ENCODE data around the gene ITPR1. TPM values are rescaled to one million over a fixed set of nuclear protein-coding genes. Genes with fewer than 3 reads are reported as not detected.
A peak's percentile ranks its signal among the peaks of the same experiment; 100 is the strongest.

The ITPR1 gene
- total RNA-seq, 2 donors from 2014 or later, result 36.8 to 43.8 TPM

DNA sequence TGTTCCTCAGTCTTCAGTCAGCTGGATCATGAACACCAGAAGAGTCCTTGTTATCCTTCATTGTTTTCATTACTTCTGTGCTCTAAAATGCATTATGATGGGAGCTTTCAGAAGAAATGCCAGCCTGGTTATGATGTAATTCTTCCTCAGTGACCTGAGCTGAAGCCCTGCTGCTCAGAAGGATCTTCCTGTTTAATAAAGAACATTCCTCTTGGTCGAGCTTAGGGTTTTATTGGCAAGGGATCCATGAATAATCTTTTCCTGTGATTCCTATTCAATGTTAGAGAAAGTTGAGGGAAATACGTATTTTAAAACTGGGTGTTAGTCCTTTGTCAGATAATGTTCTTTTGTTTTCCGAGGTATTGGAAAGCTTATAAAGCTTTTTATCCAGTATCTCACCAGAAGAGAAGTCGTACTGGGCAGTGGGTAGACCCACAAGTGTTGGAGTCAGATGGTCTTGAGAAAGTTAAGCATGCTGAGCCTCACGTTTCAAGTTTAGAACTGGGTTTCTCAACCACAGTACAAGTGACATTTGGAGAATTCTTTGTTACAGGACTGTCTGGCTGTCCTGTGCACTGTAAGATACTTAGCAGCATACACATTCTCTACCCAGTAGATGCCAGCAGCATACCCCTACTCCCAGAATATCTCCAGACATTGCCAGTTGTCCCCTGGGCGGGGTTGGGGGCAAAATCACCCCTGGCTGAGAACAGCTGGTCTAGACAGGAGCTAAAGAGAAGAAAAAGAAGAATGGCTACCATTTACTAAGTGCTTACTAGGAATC lies 273.8 kb downstream of the ITPR1 start:
- DNase-seq (no peak), ATAC-seq (no peak)
- intact Hi-C loops (cut with DNase I), result no loop called here

DNA sequence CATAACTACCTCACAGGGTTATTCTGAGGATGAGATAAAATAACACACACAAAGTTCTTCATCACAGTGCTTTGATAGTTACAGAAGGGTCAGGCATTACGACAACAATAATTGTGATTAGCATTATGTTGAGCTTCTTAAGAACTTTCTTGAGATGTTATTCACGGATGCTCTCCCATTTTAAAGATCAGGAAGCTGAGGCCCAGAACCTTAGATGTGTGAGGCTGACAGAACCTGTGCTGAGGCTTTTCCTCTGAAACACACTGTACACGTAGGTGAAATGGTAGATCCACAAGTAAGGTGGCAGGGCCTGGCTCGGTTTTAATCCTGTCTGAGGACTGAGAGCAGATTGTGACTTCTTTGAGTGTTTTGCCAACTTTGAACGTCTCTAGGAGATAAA lies 274.9 kb downstream of the ITPR1 start:
- ATAC-seq, result no peak
- intact Hi-C loops (cut with DNase I), result no loop called here
- DNase-seq, result no peak

GRCh38 chr3:4768521-4768920 lies 275.4 kb downstream of the ITPR1 start:
- ATAC-seq (no peak), DNase-seq (no peak)
- intact Hi-C loops (cut with DNase I), result no loop called here

- DNase-seq, result no peak
- intact Hi-C loops (cut with DNase I), result no loop called here
- ATAC-seq, result peak in 1 of 2 donors; percentile 8
Measured at GRCh38 chr3:4770561-4770960, 277.4 kb downstream of the ITPR1 start.

GRCh38 chr3:4771243-4771642 lies 278.1 kb downstream of the ITPR1 start:
- peak in 1 of 2 donors; percentile 15 for ATAC-seq
- intact Hi-C loops (cut with DNase I), result no loop called here
- DNase-seq, result no peak

DNA sequence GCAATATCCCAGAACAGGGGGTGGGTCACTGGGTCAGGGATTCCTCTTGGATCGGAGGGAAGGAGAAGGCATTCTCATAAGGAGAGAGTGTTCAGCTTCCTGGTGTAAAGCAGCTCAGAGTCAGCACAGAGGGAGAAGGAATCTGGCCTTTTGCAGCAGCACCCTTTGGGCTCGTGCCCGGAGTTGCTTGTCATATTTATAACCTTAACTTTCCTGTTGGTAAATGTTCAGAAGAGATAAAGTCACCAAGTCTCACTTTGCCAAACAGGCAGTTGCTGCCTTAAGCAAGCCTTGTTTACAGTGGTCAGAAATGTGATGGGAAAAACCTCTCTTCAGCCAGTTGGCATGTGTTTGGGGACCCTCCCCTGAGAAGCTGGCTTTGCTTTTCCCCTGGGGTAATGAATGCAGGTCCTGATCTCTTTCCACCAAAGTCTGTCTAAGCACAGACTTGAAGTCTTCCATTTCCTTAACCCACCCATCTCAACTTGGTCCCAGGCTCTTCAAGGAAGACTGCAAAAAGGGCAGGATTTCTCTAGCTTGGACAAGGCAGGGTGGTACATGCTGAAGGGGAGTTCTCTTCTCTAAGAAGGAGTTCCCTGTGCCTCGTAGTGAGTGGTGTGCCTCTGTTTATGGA lies 279.1 kb downstream of the ITPR1 start:
- peak; percentile 88 to 90 for ATAC-seq
- DNase-seq, result peak; percentile 91
- intact Hi-C loops (cut with DNase I), result no loop called here

- no peak for ATAC-seq
Measured at GRCh38 chr3:4772858-4773257, 279.7 kb downstream of the ITPR1 start.

DNA sequence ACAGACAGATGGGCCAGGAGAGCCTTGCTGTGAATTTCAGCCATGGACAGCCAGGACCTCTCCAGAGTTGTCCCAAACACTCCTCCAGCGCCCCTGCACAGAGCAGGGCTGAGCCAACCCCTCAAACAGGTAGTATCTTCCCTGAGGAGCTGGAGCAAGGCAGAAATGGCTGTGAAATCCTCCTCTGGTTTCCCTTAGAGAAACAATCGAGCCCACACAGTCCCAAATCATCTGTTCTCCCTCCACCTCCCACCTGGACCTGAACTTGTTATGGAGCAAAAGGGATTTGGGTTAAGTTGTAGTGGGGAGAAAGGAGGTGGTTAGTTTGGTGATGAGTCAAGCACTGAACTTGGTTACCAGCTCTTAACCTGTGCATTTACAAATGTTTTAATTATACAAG lies 280.4 kb downstream of the ITPR1 start:
- DNase-seq (no peak), ATAC-seq (no peak)
- intact Hi-C loops (cut with DNase I), result no loop called here

More at GRCh38 chr3:4772858-4773257, 279.7 kb downstream of the ITPR1 start:
- intact Hi-C loops (cut with DNase I), result no loop called here
- no peak for DNase-seq

DNA sequence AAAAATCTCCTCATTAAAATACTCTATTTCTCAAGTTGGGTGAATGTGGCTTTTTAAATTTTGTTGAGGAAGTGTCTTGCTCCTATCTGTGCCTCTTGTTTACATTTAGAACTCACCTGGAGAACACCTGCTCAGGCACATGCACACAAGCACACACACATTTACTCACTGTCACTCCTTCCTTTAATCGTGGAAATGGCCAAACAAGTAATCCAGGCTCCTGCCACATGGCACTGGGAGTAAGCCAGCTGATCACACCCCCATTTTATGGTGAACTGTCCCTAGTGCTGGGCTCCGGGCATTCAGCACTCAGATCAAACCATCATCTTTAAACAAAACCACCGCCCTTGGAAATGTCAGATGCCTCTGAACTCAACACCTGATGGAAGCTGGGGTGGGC lies 281.4 kb downstream of the ITPR1 start:
- intact Hi-C loops (cut with DNase I), result no loop called here
- no peak for ATAC-seq
- no peak for DNase-seq

GRCh38 chr3:4776399-4776979 lies 283.3 kb downstream of the ITPR1 start:
- ATAC-seq (no peak), DNase-seq (no peak)
- intact Hi-C loops (cut with DNase I), result no loop called here

GRCh38 chr3:4776980-4777581 lies 283.9 kb downstream of the ITPR1 start:
- DNase-seq, result no peak
- peak; percentile 42 to 51 for ATAC-seq
- intact Hi-C loops (cut with DNase I), result no loop called here

GRCh38 chr3:4778119-4778518 lies 285.0 kb downstream of the ITPR1 start:
- intact Hi-C loops (cut with DNase I), result no loop called here
- ATAC-seq, result no peak

GRCh38 chr3:4778740-4779139 lies 285.6 kb downstream of the ITPR1 start:
- intact Hi-C loops (cut with DNase I), result no loop called here
- ATAC-seq, result no peak
- no peak for DNase-seq

More at GRCh38 chr3:4778119-4778518, 285.0 kb downstream of the ITPR1 start:
- no peak for DNase-seq

DNA sequence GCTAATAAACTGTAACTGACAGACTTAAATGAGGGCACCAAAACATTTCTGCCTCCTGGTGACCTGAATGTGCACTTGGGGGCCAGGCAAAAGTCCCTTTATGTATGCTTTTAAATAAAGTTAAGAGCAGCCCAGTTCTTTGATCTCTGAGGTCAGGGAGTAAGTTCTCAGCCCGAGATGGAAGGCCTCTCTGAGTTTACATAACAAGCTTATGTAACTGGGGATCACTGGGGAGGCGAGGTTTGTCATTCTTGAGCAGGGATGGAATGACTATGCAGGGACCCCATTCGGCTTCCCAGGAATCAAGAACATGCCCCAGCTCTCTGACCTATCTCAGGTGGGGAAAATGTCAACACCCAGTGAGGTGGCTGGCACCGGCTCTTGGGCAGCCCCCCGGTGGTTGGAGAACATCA lies 287.4 kb downstream of the ITPR1 start:
- ATAC-seq (peak in 1 of 2 donors; percentile 21), DNase-seq (no peak)
- intact Hi-C loops (cut with DNase I), result no loop called here

DNA sequence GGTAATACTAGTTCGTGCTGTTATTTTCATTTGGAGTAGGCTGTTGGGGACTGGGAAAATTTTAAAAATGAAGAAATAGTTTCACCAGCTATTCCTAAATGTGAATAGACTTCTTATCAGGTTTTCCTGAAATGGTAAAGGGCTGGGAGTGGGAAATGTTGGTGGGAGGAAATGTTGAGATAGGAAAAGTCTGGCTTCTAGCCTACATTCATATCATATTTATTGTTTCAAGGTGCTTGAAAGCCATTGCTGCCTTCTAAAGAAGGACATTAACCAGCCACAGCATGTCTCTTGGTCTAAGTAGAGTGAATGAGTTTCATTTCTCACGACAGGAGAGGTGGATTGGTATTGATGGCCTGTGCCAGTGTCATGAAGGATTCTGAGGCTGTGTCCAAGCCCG lies 288.9 kb downstream of the ITPR1 start:
- peak in 1 of 2 donors; percentile 13 for ATAC-seq
- intact Hi-C loops (cut with DNase I), result no loop called here
- no peak for DNase-seq

DNA sequence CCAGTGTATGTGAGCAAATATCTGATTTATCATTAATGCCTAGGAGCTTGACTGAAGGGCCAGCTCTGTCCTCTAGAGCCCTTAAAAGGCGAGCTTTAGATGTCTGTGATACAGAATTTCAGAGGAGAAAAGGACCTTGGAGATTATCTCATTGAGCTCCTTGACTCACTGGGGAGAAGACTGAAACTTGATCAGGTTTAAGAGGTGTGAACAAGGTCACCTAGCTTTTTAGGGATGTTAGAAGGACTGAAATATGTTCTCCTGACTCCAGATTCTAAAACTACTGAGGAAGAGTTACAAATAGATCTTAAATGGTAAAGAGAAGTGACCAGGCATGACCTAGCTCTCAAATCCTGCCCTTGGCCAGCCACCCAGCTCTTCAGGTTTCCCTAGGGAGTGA lies 292.4 kb downstream of the ITPR1 start:
- DNase-seq (no peak), ATAC-seq (no peak)
- intact Hi-C loops (cut with DNase I), result no loop called here

DNA sequence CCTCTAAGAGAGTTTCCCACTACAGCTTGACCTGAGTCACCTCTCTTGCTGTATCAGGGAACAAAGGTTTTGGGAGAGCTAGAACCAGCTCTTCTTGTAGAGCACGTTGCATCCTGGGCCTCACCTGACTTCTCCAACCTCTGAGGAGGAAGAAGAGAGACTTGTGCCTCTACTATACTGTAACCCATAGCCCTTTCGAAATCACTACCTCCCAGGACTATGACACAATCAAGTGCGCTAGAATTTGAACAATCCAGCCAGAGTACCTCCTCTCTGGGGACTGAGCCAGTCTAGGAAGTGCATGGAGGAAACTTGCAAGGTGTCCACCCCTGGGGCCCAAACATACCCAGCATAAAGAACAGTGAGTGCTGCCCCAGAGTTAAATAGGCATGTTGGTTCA lies 293.3 kb downstream of the ITPR1 start:
- no peak for DNase-seq
- intact Hi-C loops (cut with DNase I), result no loop called here
- no peak for ATAC-seq

DNA sequence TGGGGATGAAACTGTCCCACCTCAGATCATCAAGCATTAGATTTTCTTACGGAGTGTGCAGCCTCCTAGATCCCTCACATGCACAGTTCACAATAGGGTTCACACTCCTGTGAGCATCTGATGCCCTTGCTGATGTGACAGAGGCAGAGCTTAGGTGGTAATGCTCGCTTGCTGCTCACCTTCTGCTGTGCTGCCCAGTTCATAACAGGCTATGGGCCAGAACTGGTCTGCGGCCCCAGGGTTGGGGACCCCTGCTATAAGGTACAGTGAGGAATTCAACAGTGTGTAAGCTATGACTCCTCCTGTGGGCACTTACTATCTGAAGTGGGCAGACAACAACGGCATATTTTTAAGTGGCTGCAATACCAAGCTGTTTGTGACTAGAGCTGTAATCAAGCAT lies 298.2 kb downstream of the ITPR1 start:
- intact Hi-C loops (cut with DNase I), result no loop called here
- ATAC-seq, result no peak

DNA sequence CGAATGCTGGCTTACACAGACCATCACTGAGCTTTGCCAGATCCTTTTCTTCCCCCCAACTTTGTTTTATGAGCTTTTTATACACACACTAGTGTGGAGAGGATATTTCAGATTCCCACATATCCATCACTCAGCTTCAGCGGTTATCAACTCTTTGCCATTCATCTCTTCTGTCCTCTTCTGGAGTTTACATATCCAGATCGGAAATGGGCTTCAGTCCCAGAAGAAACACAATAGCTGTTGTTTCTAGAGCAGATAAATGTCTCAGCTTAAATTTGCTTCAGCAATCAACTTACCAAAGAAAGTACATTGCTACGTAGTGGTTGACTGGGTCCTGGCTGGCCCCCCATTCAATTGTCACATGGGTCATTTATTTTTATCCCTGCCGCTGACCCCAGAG lies 300.2 kb downstream of the ITPR1 start:
- intact Hi-C loops (cut with DNase I), result no loop called here
- no peak for DNase-seq
- ATAC-seq, result no peak

More for the DNA sequence above, 298.2 kb downstream of the ITPR1 start:
- DNase-seq, result no peak

GRCh38 chr3:4794331-4794730 lies 301.2 kb downstream of the ITPR1 start:
- no peak for DNase-seq
- peak; percentile 30 to 47 for ATAC-seq
- intact Hi-C loops (cut with DNase I), result no loop called here
